Fibroblast of mammary gland (primary cell): Measurements from ENCODE around the gene ACTR8.

Source experiments
- DNase-seq: peaks from one replicate; pipeline ENCODE4 v3.0.0-alpha.2; 2010; ENCODE audit warnings: low read depth
- H3K4me3 ChIP-seq: 2 replicates; pipeline ENCODE4 v1.5.1; 2011; ENCODE audit warnings: low read depth, mild to moderate bottlenecking, low read length, moderate library complexity; ENCODE audit not compliant: control insufficient read depth
- TF ChIP-seq, protein P1 (sequence below): conservative IDR thresholded peaks from 2 replicates; pipeline ENCODE4 v1.5.1; 2011; ENCODE audit warnings: low read depth, low read length, inconsistent platforms; ENCODE audit not compliant: control insufficient read depth, insufficient read depth

Gene ACTR8

GRCh38 chr3:53900666-53901331 is 18.8 kb upstream of the ACTR8 start:
- DNase-seq, result no peak
- TF ChIP-seq, protein P1, sequence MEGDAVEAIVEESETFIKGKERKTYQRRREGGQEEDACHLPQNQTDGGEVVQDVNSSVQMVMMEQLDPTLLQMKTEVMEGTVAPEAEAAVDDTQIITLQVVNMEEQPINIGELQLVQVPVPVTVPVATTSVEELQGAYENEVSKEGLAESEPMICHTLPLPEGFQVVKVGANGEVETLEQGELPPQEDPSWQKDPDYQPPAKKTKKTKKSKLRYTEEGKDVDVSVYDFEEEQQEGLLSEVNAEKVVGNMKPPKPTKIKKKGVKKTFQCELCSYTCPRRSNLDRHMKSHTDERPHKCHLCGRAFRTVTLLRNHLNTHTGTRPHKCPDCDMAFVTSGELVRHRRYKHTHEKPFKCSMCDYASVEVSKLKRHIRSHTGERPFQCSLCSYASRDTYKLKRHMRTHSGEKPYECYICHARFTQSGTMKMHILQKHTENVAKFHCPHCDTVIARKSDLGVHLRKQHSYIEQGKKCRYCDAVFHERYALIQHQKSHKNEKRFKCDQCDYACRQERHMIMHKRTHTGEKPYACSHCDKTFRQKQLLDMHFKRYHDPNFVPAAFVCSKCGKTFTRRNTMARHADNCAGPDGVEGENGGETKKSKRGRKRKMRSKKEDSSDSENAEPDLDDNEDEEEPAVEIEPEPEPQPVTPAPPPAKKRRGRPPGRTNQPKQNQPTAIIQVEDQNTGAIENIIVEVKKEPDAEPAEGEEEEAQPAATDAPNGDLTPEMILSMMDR, result no peak
- H3K4me3 ChIP-seq, result no peak overlapping the region

DNA sequence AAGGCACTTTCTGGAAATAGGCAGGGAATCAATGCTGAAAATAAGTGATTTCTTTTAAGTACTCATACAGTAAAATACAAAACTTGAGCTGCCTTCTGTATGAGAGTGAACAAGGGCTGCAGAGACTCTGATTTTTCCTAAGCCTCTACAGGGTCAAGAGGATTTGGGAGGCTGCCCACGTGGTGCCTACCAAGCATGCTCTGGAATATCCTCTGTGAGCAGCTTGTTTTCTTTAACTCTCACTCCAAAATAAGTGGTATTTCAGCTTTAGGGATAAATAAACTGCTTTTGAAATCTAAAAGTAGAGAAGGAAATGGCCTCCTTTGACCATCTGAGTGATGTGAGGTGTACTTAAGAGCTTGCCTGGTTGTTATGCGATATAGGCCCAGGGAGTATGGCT is 17.8 kb upstream of the ACTR8 start:
- DNase-seq, result no peak
- no peak overlapping the region for H3K4me3 ChIP-seq
- TF ChIP-seq, protein P1, result no peak

DNA sequence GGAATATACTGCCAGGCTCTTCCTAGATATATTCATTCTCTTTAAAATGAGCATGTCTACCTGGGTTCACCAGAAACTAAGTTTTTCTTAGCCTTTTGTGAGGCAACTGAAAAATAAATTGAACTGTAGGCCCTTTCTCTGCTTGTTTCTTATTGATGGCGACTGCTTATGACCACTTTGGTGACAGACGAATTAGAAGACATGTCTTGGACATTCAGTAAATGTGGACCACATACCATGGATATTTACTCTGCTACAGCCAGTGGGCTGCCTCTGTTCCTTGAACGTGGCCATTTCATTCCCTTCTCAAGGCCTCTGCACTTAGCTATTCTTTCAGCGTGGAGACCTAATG is 10.3 kb upstream of the ACTR8 start:
- TF ChIP-seq, protein P1, result no peak
- H3K4me3 ChIP-seq, result peak overlapping the region; percentile 60
- DNase-seq, result peak; percentile 12

- peak within 1 kb of the TSS; percentile 95 for H3K4me3 ChIP-seq
- DNase-seq, result peak; percentile 99
- TF ChIP-seq, protein P1, result no peak
These were observed 9.7 kb upstream of the ACTR8 start, which contains the start of gene SELENOK for GRCh38 chr3:53891497-53892285. TSS of gene SELENOK (minus strand) at chr3:53891859.

DNA sequence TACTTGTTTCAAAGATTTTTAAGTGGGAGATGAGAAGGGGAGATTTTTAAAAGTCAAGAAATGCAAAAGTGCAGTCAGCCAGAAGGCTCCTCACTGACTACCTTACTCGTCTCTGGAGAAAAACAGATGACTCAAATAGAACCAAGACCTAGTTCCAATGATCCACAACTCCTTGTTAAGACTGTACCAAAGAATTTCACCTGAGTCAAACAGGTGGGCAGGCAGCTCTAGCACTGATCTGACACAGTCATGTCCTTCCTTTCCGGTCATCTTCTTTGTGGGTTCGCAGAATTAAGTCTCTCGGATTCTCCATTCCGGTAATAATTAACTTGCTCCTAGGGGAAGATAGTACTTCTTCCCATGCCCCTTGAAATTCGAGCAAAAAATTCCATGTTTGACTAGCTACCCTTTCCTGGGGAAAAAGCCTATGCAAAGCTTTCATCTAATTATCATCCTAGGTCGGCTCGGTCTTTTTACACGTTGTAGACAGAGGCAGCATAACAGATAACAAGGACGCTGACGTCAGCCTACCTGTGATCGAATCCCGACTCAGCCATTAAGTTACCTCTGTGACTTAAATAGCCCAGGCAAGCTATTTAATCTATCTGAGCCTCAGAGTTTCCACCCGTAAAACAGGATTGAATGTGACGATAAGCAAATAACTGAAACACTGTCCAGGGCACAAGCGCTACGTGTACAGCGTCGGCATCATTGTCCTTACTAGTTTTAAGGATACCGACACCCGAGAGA is 8.9 kb upstream of the ACTR8 start:
- TF ChIP-seq, protein P1, result no peak
- peak; percentile 29 for DNase-seq
- peak overlapping the region; percentile 95 for H3K4me3 ChIP-seq

DNA sequence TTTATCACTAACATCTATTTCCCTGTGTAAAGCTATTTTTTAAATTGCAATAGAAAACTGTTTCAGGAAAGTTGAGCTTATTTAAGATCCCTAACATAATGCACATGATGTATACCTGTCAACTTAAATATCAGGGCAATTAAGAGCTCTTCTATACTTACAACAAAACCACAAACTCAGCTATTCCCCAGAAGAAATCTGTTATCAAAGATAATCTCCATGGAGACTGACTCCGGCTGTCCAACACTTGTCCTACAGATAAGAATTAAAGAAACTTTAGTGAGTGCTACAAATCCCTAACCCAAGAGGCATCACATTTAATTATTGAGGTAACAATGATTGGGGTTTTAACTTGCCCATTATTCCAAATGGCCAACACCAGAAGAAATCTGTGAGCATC is 6.3 kb upstream of the ACTR8 start:
- TF ChIP-seq, protein P1, result no peak
- no peak overlapping the region for H3K4me3 ChIP-seq
- no peak for DNase-seq
